Cardiac muscle cell (in vitro differentiated cells and primary cell): ENCODE measurements around the gene KCNK6. TPM values are rescaled to one million over a fixed set of nuclear protein-coding genes. Genes with fewer than 3 reads are reported as not detected.

Experiments used
- DNase-seq, 2 donors: peaks; one replicate each; pipeline versions ENCODE4 v3.0.0 to v3.0.0-alpha.2; 2010 to 2017; ENCODE audit warnings: low read depth in 1 of 2, low spot score in 1 of 2
- H3K27ac ChIP-seq: fragments of 200-600 bp; sonication (generic); 2 replicates; pipeline ENCODE4 v1.5.1; 2016
- H3K27me3 ChIP-seq: fragments of 200-600 bp; sonication (generic); 2 replicates; pipeline ENCODE4 v1.6.0; 2016; ENCODE audit warnings: control low read depth
- H3K36me3 ChIP-seq: fragments of 200-600 bp; sonication (generic); 2 replicates; pipeline ENCODE4 v1.5.1; 2016; ENCODE audit warnings: control low read depth
- H3K4me1 ChIP-seq: fragments of 200-600 bp; sonication (generic); 2 replicates; pipeline ENCODE4 v1.8.1; 2017; ENCODE audit warnings: low read depth, mild to moderate bottlenecking, mixed run types
- H3K4me3 ChIP-seq: fragments of 200-600 bp; sonication (generic); 2 replicates; pipeline ENCODE4 v1.5.1; 2016; ENCODE audit warnings: mild to moderate bottlenecking
- H3K9me3 ChIP-seq: fragments of 200-600 bp; sonication (generic); 2 replicates; pipeline ENCODE4 v1.5.1; 2017; ENCODE audit warnings: low read depth, mild to moderate bottlenecking, control low read depth
- polyA plus RNA-seq: library from polyadenylated mRNA; unstranded; fragments of >200 nt; fragmentation: Nextera tagmentation; extraction: Ambion mirVana; gene quantifications from 2 replicates; pipeline ENCODE4 v1.2.1, GENCODE V29; 2016
- total RNA-seq: library from RNA; depleted of rRNA; stranded (reverse); fragments of >200 nt; gene quantifications from 2 replicates; pipeline ENCODE4 v1.2.3, GENCODE V29; 2016
- TF ChIP-seq, protein P1 (sequence below): IDR thresholded peaks from 2 replicates; pipeline ENCODE4 v1.5.1; 2012; ENCODE audit warnings: low read depth, mild to moderate bottlenecking, low read length

KCNK6 gene
- total RNA-seq, result 1.5 and 1.8 TPM in 2 replicates
- polyA plus RNA-seq, result 1.5 and 2.4 TPM in 2 replicates

DNA sequence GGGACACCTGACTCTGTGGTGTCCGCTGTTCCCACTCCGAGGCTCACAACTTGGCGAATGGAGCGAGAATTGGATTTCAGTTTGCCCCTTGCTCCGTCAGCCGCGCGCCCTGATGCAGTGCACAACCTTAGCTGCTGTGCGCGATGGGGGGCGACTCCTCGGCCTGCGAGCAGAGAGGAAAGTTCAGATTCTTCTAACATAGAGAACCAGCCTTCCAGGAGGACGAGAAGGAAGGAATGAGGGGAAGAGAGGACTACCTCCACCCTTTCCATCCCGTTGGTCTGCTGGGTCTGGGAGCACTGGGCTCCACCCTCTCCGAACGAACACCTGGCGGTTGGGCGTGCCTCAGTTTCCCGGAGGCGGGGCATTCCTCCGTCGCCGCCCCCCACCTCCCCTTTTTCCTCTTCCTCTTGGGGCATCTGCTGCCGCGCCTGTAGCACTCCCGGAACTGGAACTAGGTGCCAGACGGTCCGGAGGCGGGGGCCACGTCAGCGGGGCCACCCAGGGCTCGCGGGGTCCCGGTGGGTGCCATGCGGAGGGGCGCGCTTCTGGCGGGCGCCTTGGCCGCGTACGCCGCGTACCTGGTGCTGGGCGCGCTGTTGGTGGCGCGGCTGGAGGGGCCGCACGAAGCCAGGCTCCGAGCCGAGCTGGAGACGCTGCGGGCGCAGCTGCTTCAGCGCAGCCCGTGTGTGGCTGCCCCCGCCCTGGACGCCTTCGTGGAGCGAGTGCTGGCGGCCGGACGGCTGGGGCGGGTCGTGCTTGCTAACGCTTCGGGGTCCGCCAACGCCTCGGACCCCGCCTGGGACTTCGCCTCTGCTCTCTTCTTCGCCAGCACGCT, at the start of gene KCNK6:
TSS of gene KCNK6 (plus strand) at position 425 of the 838 bp plus-strand sequence. CDS start at position 531, 106 bp downstream.
- peak; percentile 34 to 63 for DNase-seq
- H3K4me1 ChIP-seq, result no peaks in the 10 kb centered on the region
- no peak within 1 kb of the TSS for H3K27ac ChIP-seq
- peak within 1 kb of the TSS; percentile 43 for H3K4me3 ChIP-seq
- no peaks in the 10 kb centered on the region for H3K9me3 ChIP-seq
- TF ChIP-seq, protein P1, sequence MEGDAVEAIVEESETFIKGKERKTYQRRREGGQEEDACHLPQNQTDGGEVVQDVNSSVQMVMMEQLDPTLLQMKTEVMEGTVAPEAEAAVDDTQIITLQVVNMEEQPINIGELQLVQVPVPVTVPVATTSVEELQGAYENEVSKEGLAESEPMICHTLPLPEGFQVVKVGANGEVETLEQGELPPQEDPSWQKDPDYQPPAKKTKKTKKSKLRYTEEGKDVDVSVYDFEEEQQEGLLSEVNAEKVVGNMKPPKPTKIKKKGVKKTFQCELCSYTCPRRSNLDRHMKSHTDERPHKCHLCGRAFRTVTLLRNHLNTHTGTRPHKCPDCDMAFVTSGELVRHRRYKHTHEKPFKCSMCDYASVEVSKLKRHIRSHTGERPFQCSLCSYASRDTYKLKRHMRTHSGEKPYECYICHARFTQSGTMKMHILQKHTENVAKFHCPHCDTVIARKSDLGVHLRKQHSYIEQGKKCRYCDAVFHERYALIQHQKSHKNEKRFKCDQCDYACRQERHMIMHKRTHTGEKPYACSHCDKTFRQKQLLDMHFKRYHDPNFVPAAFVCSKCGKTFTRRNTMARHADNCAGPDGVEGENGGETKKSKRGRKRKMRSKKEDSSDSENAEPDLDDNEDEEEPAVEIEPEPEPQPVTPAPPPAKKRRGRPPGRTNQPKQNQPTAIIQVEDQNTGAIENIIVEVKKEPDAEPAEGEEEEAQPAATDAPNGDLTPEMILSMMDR, result no peak
- no peaks in the 10 kb centered on the region for H3K36me3 ChIP-seq
- peaks cover 35% of the 10 kb centered on the region for H3K27me3 ChIP-seq

DNA sequence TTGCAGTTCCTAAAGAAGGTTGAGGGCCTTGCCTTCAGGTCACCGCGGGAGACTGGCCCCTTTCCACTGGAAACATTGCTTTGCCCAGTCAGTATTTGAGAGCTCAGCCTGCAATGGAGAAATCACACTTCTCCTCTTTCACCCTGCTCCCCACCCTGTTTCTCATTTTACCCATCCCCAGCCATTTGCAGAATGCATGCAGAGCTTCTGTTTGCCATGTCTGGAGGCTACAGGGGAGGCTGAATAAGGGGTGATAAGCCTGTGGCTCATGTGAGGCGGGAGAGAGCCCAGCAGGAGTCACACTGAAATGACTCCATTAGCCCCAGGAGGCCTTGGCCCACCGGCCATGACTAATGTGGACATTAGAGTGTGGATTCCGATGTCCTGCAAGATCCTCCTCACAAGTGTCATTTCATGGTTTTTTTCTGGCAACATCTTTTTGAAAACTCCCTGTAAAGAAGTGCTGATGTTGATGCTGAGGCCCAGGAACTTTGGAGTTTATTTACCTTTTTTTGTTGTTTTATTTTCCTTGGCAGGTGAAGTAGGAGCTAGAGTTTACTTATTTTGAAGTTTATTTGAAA, 49.0 kb upstream of the KCNK6 start:
- Histone ChIP-seq H3K36me3 (no peaks in the 10 kb centered on the region), H3K27ac (peak overlapping the region; percentile 67), H3K4me1 (peaks cover 40% of the 10 kb centered on the region), H3K9me3 (no peaks in the 10 kb centered on the region), H3K4me3 (no peak overlapping the region), H3K27me3 (no peaks in the 10 kb centered on the region)
- no peak for DNase-seq
- TF ChIP-seq, protein P1, result no peak

- H3K4me1 ChIP-seq, result peaks cover 32% of the 10 kb centered on the region
- no peak overlapping the region for H3K4me3 ChIP-seq
- H3K36me3 ChIP-seq, result no peaks in the 10 kb centered on the region
- DNase-seq, result no peak
- H3K27ac ChIP-seq, result peak overlapping the region; percentile 26
- H3K27me3 ChIP-seq, result no peaks in the 10 kb centered on the region
- H3K9me3 ChIP-seq, result no peaks in the 10 kb centered on the region
- TF ChIP-seq, protein P1, result no peak
Measured at GRCh38 chr19:38273499-38273898, 46.1 kb upstream of the KCNK6 start.

DNA sequence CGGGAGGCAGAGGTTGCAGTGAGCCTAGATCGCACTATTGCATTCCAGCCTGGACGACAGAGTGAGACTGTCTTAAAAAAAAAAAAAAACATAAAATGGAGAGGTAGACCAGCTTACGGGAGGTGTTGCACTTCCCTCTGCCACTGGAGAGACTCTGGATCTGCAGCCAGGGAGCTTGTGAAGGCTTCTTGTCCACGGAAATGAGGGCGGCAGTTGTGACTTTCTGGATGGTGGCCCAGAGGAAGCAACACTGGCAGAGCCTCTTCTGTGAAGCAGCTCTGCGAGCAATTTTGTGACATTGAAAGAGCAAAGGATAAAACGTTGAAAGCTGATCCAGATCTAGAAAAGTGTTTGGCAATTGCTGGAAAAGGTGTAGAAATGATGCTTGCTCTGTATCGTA, 44.9 kb upstream of the KCNK6 start:
- no peak overlapping the region for H3K4me3 ChIP-seq
- no peaks in the 10 kb centered on the region for H3K9me3 ChIP-seq
- no peaks in the 10 kb centered on the region for H3K27me3 ChIP-seq
- peak in 1 of 2 donors; percentile 8 for DNase-seq
- no peaks in the 10 kb centered on the region for H3K36me3 ChIP-seq
- H3K27ac ChIP-seq, result peak overlapping the region; percentile 69
- TF ChIP-seq, protein P1, result no peak
- peaks cover 34% of the 10 kb centered on the region for H3K4me1 ChIP-seq

GRCh38 chr19:38276942-38277517, 42.6 kb upstream of the KCNK6 start:
- TF ChIP-seq, protein P1, result no peak
- DNase-seq, result no peak
- H3K36me3 ChIP-seq, result no peaks in the 10 kb centered on the region
- no peak overlapping the region for H3K4me3 ChIP-seq
- no peaks in the 10 kb centered on the region for H3K9me3 ChIP-seq
- H3K27ac ChIP-seq, result peak overlapping the region; percentile 97
- H3K4me1 ChIP-seq, result peaks cover 34% of the 10 kb centered on the region
- H3K27me3 ChIP-seq, result no peaks in the 10 kb centered on the region
